Embryonic facial prominence (tissue), 1 donor: ENCODE measurements around the gene ATP5ME.
"Not testable (repeated sequence)": the region's sequence is repeated elsewhere in the genome, so short reads cannot be mapped to it uniquely, and the experiment has no call there.

Experiments used
- DNase-seq: peaks from one replicate; pipeline ENCODE4 v3.0.0-alpha.2; 2016; ENCODE audit errors: extremely low spot score

Gene ATP5ME

GRCh38 chr4:655464-656151, 18.5 kb downstream of the ATP5ME start:
- DNase-seq = no peak

- no peak for DNase-seq
Observed at GRCh38 chr4:654871-655463, 19.1 kb downstream of the ATP5ME start.

GRCh38 chr4:654503-654845, 19.6 kb downstream of the ATP5ME start:
- no peak for DNase-seq

GRCh38 chr4:653831-654502, 20.1 kb downstream of the ATP5ME start:
- no peak for DNase-seq

- DNase-seq = no peak
Observed at GRCh38 chr4:653080-653821, 20.8 kb downstream of the ATP5ME start.

- no peak for DNase-seq
Observed at GRCh38 chr4:651884-652642, 22.0 kb downstream of the ATP5ME start.

- DNase-seq = no peak
Observed at GRCh38 chr4:650951-651883, 22.9 kb downstream of the ATP5ME start.

GRCh38 chr4:650461-650860, 23.6 kb downstream of the ATP5ME start:
- no peak for DNase-seq

GRCh38 chr4:649751-650310, 24.2 kb downstream of the ATP5ME start:
- DNase-seq = no peak

- no peak for DNase-seq
Observed at GRCh38 chr4:649293-649625, 24.8 kb downstream of the ATP5ME start.

- DNase-seq = no peak
Observed at GRCh38 chr4:648579-649292, 25.3 kb downstream of the ATP5ME start.

GRCh38 chr4:647481-647880, 26.6 kb downstream of the ATP5ME start:
- no peak for DNase-seq

- no peak for DNase-seq
Observed at GRCh38 chr4:646460-646859, 27.6 kb downstream of the ATP5ME start.

- DNase-seq = not testable (repeated sequence)
Observed at GRCh38 chr4:642366-642765, 31.7 kb downstream of the ATP5ME start.

GRCh38 chr4:637536-638280, 36.4 kb downstream of the ATP5ME start:
- DNase-seq = no peak

GRCh38 chr4:636628-637159, 37.4 kb downstream of the ATP5ME start:
- no peak for DNase-seq

- DNase-seq = no peak
Observed at GRCh38 chr4:635851-636627, 38.0 kb downstream of the ATP5ME start.
